Measurements from ENCODE around the gene PKIB.

PKIB gene

GRCh38 chr6:122671251-122671650, 61.0 kb downstream of the PKIB start:
- no peak for DNase-seq

GRCh38 chr6:122673343-122673961, 63.2 kb downstream of the PKIB start:
- no peak for DNase-seq

DNA sequence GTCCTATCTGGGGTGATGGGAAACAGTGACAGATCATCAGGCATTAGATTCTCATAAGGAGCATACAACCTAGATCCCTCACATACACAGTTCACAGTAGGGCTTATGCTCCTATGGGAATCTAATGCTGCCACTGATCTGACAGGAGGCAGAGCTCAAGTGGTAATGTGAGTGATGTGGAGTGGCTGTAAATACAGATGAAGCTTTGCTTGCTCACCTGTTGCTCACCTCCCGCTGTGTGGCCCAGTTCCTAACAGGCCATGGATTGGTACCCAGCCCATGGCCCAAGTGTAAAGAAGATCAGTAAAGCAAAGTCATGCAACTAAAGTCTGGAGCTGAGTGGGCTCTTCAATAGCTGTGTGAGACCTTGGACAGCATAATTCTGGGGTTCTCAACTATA, 65.9 kb downstream of the PKIB start:
- no peak for DNase-seq

DNA sequence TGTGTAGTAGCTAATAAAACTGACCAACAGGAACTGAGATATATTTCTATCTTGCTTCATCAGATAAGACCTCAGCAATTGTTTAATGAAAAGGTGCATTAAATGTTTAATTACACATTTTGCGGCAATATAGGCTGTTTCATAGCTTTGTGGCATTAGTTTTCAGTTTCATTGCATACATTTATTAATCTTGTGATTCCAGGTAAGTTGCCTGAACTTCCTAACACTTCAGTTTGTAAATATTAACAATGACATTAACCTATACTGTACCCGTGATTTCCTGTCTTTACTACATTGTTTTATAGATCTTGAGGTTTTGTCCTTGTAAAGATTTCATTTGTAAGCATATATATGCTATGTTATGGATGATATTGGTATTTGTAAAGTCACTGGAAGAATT, 66.5 kb downstream of the PKIB start:
- DNase-seq = no peak

DNA sequence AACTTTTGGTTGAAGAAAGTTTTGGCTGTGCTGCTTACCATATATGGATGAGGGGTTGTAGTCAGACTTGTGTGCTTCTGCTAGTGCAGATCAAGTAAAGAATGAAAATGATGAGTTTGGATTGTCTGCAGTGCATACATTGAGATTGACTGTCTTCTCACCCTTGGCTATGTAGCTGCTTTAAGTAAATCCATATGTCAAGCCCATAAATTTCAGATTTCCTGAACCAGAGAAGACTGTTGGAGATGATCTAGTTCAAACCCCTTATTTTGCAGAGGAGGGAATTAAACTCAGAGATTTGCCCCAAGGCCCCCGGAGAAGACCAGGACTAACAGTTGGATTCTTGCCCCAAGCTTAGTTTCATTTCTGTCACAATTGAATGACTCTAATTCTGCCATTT, 67.2 kb downstream of the PKIB start:
- DNase-seq = no peak

GRCh38 chr6:122678841-122679240, 68.6 kb downstream of the PKIB start:
- no peak for DNase-seq

DNA sequence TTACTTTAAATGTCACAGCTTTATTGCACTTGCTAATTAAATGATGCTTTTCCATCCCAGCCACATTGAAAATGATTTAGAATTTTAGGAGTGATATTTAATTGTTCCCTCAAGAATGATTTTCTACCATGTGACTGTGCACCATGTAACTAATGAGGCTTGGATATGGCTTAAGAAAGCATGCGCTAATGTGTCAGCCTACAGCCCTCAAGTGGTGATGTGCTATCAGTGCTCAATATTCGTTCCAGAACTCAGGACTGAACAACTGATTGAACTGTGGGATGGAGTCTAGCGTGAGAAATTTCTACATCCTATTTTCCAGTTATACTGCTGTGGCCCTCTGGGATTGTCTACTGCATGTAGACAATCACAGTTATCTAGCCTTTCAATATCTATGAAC, 71.5 kb downstream of the PKIB start:
- no peak for DNase-seq

DNA sequence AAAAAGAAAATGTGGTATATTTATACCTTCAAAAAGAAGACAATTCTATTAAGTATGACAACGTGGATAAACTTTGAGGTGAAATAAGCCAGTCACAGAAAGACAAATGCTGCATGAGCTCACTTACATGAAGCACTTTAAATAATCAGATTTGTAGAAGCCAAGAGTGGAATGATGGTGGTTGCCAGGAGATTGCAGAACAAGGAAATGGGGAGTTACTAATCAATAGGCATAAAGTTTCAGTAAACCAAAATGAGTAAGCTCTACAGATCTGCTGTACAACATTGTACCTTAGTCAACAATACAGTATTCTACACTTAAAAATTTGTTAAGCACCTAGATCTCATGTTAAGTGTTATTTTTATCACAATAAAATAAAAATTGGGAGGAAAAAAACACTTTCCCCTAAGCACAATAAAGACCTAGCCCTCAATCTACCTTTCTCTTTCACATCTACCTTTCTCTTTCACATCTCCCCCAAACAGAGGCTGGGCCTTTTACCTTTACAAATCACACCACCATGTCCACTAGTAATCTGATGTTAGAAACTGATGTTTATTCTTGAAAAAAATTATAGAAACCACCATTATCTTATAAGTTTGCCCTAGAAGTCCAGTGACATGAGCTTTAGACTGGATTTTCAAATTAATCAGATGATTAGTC, 73.9 kb downstream of the PKIB start:
- no peak for DNase-seq

DNA sequence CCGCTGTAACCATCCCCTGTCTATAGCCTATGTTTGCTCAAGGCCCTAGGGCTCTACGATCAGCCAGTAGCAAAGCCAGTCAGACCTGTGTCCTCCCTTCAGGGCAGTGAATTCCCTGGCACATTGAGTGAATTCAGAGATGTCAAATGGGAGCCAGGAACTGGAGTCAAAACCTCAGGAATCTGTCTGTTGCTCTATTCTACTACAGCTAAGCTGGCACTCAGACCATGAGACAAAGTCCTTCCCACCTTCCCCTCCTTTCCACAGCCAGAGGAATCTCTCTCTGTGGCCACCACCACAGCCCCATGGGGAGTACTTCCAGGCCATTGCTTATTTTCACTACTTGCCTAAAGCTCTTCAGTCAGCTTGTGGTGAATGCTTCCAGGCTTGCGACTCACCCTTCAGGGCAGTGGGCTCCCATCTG, 82.0 kb downstream of the PKIB start:
- DNase-seq = no peak

DNA sequence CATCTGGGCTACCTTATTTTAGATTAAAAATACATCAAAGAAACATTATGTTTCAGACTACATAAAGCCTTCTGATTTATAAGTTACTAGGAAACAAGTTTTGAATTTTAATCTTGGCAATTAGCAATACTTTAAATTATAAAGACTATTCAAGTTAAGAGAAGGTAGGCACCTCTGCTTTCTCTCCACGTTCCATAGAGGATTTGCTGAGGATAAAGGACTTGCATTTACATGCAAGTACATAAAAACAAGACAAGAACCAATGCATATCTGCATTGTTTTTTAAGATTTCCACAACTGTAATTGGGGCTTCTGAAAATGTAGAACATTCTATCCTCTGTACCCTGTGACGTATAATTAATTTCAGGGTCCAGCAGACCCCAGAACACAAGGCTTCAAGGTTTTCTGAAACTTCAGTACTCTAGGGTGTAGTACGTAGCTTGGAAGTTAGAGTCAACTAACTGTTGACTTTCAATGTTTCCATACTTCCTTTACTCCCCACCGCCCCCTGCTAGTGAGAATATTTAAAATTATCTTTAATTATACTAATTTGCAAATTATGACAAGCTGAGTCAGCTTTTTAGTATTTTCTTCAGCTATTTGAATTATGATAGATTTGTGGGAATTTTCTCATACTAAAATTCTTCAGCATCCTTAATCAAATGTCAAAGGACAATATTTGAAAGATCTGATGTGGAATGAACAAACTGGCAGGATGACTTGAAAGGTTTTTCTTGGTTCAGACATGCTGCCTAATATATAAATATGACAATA, 82.8 kb downstream of the PKIB start:
- DNase-seq = no peak

DNA sequence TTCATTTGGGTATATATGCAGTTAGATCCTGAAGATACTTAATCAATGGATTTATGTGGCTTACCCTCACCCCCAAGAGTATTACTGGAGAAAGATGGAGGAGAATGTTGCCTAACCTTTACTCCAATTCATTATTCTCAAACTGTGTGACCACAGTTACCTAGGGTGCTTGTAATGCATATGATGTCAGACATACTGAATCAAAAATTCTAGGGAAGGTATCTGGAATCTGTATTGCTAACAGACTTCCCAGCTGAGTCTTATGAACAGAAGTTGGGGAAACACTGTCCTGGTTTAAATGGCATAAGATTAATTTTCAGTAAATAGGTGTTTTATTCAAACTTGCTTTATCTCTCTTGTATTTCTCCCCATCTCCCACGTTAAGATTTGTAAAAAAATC, 83.9 kb downstream of the PKIB start:
- DNase-seq = no peak

DNA sequence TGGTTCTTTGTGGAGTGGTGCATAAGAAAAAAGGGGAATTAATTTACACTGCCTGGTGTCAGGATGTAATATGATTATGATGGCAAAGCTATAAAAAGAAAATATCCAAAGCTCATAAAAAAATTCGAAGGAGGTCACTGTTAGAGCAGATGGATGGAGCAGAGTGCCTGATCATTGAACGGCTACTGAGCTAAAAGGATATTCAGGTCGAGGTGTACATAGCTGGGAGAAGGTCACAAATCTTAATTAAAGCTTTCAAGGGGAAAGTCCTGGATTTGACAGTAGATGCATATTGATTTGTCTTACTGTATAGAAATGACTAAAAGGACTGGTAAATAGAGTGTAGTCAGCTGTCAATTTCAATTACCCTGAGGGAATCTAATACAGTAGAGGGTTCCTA, 84.4 kb downstream of the PKIB start:
- DNase-seq = no peak

- DNase-seq = no peak
Measured at GRCh38 chr6:122695188-122695587, 85.0 kb downstream of the PKIB start.

DNA sequence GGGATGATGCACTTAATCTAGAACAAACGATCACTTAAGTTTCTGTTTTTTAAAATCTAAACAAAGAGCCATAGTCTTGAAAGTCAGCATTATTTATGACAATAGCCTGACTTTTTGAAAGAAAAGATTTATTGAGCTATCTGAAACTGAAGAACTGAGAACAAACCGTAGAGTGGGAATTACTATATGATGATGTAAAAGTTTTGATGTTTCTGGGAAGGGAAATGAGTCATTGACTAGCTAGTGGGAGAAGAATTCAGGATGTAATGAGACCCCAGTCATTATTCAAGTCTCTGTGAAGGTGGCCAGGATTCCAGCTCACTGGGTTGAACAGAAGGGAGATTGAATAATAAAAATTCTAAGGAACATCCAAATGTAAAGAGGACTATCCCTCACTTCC, 85.9 kb downstream of the PKIB start:
- no peak for DNase-seq

- no peak for DNase-seq
Measured at GRCh38 chr6:122696853-122697252, 86.6 kb downstream of the PKIB start.

GRCh38 chr6:122697458-122697857, 87.3 kb downstream of the PKIB start:
- no peak for DNase-seq

GRCh38 chr6:122701666-122702065, 91.5 kb downstream of the PKIB start:
- DNase-seq = no peak

DNA sequence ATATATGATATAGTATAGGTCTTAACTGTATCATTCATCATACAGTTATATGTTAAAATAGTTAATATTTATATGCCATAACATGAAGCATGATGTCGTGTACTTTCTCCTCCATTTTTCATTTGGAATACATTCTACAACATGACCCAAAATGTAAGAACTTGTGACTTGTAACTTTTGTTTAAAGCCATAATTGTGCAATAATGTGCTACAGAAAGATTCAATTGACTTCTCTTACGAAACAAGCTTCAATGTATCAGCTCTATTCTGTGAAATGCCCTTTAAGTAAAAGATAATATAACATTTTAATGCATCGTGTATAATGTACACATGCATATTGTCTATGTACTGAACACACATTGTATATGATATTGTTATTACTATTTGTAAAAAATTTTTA, 92.6 kb downstream of the PKIB start:
- DNase-seq = no peak

- DNase-seq = no peak
Measured at GRCh38 chr6:122704066-122704465, 93.9 kb downstream of the PKIB start.

GRCh38 chr6:122709922-122710512, 99.8 kb downstream of the PKIB start:
- DNase-seq = peak; percentile 16

DNA sequence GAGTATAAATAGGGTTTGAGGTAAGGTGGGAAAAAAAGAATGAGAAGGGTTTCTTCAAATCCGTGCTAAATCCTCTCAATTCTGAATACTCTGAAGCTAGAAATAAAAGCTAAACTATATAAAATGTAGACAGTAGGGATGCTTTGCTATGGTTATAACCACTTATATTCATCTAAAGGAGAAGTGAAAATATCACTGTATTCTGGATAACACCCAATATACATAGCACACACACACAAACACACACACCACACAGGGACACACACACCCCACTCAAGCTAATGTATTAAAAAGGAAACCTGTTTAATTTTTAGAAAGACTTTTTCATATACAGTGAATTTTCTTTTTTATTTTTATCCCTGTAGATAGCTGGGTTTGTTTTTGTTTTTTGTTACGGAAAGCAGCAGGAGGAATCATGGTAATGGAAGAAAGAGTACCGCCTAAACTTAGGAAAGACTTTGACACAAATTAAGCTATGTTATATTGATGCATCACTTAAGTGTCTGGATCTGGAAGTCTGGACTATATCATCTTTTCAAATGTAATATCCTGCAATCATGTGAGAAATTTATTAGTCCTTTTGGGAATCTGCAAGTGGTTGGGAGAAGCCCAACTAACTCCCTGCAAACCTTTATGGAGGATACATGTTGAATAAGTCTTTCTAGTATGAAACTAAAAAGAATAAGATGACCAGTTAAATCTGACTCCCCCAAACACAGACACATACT, 100.9 kb downstream of the PKIB start:
- no peak for DNase-seq

- no peak for DNase-seq
Measured at GRCh38 chr6:122712093-122712447, 101.9 kb downstream of the PKIB start.

DNA sequence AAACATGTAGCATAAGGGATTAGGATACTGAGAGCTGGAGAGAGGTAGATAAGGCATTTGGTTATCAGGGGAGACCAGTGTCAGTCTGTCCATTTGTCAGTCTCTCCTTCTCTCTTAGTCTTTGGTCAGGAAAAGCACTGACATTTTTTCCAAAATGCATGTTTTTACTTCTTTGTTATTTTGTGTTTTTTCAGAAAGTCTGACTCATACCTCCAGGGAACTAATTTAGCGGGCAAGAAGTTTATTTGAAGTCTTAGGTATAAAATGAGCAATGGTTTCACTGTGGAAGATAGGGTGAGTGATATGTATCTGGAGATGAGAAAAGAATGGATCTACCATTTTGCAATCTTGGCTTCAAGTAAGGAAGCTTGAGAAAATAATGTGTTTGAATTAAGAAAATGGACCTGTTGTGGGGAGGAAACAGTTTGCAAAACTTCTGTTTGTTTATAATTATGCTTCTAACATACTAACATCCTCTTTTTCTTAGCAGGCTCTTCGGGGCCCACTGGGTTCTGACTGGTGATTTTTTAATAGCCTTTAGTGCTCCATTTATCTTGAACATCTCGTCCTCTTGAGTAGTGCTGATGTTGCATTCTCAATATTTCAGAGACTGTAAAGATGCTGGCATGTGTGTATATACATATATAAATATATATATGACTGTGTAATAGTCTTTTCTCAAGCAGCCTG, 102.4 kb downstream of the PKIB start:
- no peak for DNase-seq
